Measurements from ENCODE around the gene TCTN1.

The TCTN1 gene

DNA sequence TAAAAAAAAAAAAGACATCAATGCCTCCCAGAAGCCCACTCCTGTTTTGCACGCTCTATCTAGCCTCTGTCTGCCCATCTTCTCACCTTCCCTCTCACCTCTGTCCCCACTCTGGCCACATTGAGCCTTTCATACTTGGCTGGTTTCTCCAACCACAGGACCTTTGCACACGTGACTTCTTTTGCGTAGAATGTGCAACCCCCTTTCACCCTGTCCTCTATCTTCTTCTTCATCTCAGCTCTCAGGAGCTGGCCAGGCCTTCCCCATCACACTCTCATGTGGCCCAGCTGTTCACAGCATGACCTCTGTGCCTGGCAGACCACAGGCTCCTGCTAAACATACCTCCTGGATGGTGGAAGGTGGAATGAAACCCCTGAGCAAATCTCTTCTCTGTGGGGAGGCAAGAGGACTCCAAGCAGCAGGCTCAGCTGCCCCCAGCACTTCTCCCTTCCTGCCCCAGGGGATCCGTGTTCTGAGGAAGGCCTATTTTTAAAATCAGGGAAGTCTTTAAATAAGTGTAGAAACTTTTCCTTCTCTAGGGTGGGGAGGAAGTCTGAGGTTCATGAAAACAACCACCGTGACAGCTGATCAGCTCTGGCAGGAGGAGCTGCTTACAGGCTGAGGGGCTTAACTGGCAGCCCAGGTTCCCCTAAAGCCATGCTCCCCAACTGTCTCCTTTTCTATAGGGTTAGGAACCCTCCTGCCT, 63.4 kb downstream of the TCTN1 start:
- in situ Hi-C loops (cut with MboI; ENCODE audit: low sequenced_read_pairs) = no loop called here

DNA sequence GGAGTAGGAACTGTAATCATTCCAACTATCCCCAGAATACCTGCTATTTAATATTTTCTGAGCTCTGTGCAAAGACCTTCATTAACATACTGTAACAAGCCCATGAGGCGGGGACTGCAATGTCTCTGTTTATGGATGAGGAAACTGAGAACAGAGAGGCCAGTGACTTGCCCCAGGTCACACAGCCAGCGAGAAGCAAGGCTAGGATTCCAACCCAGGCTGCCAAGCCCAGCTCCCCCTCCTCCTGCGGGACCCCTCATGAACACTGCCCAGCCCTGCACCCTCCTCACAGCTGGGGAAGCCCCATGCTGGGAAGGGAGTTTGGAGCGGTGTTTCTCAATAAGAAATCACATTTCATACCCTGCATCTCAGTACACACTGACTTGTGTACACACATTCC, 64.1 kb downstream of the TCTN1 start:
- in situ Hi-C loops (cut with MboI; ENCODE audit: low sequenced_read_pairs) = no loop called here

DNA sequence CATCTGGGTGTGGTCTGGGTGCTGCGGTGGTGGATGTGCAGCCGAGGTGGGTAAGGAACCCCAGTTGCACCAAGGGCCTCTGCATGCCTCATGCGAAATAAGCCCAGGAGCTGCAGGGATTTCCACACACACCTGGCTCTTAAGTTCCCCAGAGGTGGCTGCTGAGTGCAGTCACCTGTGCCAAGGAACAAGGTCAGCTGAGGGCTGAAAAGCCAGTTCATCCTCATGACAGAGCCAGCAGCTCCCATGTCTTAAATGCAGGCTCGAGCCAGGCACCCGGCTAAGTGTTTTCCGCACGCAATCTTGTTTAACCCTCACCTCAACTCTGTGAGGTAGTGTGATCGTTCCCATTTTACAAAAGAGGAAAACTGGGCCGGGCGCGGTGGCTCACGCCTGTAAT, 65.3 kb downstream of the TCTN1 start:
- in situ Hi-C loops (cut with MboI; ENCODE audit: low sequenced_read_pairs) = no loop called here

DNA sequence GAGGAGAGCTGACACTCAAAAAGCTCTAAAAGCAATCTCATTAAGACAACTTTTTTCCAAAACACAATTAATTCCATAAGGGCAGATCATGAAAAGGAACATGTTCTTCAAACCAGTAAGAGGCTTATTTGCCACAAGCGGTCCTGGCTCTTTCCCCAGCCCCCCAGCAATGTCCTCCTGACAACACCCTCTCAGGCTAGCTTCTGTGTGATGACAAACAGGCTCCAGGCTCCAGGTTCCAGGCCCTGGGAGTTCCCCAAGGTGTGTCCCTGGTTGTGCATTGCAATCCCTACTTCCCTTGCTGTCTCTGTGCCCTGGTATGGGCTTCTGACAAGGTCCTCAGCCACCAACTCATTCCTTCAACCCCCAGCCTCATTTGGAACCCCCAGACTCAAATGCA, 66.1 kb downstream of the TCTN1 start:
- in situ Hi-C loops (cut with MboI; ENCODE audit: low sequenced_read_pairs) = no loop called here

DNA sequence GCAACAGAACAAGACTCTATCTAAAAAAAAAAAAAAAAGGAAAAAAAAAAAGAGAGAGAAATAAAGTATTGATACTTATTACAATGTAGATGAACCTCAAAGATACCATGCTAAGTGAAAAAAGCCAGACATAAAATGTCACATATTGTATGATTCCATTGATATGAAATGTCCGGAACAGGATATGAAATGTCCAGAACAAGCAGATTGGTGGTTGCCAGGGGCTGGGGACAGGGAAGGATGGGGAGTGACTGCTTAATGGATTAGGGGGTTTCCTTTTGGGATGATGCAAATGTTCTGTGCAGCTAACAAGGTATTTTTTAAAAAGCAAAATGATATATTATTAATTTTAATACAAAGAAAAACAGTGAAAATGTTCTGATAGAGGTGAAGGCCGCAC, 70.0 kb downstream of the TCTN1 start:
- in situ Hi-C loops (cut with MboI; ENCODE audit: low sequenced_read_pairs) = no loop called here

DNA sequence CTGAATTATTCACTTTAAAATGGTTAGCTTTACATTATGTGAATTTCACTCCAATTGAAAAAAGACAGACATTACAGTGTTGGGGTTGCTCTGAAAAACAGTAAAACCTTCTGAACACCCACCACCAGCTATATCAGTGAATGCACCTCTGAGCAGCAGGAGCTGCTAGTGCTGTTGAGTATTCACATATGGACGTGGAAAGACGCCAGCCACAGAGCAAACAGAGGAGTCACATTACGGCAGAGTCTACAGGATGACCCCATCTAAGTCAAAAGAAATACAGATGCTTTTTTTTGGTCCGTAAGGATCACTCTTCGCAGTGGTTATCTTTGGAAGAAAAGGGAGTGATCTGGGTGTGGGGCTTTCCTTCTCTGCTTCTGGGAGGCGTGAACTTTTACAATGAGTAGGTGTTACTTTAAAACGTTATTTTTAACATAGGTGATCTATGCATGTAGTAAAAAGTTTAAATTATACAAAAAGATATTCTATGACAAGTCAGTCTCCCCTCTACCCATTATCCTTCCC, 70.4 kb downstream of the TCTN1 start:
- in situ Hi-C loops (cut with MboI; ENCODE audit: low sequenced_read_pairs) = no loop called here

DNA sequence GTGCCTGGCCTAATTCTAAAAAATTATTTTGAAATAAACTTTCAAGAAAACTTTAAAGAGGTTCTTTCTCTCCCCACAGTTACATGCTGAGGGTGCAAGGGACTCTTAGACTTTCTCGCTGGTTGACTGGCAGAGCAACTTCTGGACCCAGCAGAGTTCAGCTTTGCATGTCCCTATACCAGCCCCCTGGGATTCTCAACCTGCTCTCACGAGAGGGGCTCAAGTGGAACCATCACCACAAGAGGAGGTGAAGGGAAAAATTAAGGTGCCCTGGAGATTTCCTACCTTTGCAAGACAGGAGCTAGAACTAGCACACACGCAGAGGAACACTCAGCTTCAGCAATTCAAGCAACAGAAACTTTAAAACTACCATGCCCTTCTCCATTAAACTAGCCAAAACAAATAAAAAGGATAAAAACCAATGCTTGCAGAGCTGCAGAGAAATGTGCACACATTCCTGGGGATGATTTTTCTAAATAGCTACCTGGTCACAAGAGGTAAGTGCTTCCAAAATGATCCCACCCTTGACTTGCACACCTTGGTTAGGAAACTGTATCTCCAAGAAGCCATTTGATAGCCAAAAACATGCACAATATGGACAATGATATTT, 72.5 kb downstream of the TCTN1 start:
- in situ Hi-C loops (cut with MboI; ENCODE audit: low sequenced_read_pairs) = no loop called here

DNA sequence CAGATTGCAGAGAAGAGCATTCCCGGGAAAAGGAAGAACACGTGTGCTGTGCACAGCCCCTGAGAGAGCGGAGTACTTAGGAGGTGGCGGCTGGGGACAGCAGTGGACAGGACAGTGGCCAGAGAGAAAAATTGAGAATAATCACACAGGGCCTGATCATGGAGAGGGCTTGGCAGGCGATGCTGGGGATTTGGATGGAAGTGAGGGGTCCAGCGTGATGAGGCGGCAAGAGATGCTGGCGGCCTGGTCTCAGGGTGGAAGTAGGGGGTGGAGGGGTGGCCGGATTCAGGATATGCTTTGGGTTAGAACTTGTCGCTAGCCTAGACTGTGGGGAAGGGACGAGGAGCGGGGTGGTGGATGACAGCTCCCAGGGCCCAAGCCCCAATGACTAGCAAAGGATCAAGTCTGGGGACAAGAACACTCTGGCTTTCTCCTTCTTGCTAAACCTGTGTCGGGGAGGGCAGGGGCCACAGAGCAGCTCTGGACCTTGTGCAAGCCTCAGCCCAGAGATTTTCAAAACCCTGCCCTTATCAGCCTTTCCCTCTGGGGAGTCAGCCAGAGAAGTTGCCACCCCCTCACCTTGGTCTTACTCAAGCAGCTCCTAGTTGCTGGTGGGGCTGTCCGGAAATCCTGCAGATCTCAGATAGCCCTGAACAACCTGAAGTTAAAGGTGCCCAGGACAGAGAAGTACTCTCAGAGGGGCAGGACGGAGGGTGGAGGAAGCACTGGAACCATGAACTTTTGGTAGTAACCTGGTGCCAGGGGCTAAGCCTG, 73.7 kb downstream of the TCTN1 start:
- in situ Hi-C loops (cut with MboI; ENCODE audit: low sequenced_read_pairs) = no loop called here

DNA sequence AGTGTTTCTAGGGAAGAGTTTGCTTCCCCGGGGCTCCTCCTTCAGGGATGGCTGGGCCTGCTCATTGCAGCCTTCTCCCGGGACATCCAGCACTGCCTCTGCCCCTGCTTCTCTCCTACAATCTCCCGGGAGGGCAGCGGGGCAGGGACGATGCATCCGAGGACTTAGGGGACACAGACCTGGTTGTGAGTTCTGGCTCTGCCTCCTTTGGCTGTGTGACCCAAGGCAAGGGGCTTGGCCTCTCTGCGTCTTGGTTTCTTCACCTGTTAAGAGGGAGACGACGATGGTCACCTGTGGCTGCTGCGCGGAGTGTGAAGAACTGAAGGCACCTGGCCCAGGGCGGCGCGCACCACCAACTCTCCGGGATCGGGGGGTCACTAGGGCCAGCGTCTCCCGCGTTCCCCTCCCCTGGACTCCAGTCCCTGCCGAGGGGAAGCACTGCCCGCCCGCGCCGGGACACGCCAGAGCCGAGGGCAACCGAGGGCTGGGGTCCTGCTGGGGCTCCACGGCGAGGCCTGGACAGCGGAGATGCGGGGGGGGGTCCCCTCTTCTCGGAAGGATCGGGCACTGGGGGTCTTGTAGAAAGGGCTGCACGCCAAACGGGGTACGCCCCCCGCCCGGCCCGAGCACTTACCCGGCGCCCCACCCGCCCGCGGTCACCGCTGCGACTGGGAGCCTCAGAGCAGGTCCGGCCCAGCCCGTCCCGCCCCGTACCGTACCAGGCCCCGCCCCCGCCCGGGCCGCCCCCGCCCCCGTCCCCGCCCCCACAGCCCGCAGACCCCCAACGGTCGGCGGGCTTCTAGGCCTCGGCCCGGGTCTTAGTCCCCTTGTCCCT, 74.7 kb downstream of the TCTN1 start, which contains the start of gene HVCN1:
TSS of gene HVCN1 (minus strand) at position 670 of the 835 bp plus-strand sequence. CDS start 5,870 bp downstream, outside the sequence.
- in situ Hi-C loops (cut with MboI; ENCODE audit: low sequenced_read_pairs) = no loop called here

DNA sequence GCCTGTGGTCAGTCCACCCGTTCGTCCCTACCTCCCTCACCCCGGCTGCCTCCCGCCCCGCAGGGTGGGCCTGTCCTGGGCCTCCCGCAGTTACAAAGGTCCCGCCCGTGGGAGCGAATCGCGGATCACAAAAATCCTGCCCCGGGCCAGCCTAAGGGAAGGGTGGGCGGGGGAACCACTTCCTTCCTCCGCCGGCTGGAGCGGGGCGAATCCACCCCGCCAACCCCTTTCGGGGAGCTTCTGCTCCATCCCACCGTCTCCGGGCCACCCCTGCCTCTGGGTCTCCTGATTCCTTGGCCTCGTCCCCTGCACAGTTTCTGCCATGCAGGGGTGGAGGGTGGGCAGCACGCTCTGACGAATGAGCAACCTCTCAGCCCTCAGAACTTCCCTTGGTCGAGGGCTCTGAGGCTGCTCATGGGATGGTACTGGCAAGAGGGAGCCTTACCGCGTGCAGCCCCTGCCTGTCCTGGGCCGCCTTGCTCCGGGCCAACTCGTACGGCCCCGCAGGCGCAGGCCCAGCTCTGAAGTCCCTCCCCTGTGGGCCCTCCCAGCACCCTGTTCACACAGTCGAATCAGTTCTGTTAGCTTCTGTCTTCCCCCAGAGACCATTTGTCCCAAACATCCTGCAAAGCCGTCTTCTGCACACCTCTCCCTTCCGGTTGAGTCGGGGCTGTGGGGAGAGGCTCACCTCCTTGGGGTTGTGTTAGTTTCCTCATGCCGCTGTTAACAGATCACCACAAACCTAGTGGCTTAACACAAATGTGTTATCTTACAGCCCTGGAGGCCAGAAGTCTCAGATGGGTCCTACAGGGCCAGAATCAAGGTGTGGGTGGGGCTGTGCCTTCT, 75.6 kb downstream of the TCTN1 start:
- in situ Hi-C loops (cut with MboI; ENCODE audit: low sequenced_read_pairs) = no loop called here

DNA sequence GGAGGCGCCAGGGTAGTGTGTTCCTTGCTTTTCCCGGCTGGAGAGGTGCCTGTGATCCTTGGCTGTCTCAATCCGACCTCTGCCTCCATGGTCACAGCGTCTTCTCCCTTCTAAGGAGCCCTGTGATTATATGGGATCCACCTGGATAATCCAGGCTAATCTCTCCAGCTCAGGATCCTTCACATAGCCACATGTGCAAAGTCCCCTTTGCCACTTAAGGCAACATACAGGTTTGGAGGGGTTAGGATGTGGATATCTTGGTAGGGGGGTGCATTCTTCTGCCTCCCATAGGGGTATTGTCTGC, 76.2 kb downstream of the TCTN1 start:
- in situ Hi-C loops (cut with MboI; ENCODE audit: low sequenced_read_pairs) = no loop called here

DNA sequence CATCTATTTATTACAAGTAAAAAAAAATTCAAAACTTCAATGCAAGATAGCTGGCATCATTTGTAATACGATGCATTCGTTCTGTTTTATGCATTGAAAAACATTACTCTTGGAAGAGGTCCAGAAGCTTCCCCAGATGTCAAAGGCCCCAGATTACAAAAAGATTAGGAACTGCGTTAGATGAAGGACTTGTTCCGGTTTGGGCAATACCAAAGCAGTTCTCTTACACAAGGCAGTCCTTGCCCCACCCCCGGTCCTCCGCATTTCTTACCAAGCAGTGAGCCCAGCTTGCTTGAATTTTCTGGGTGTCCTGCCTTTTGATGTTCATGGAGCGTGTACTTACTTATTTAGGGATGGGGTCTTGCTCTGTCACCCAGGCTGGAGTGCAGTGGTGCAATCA, 79.8 kb downstream of the TCTN1 start:
- in situ Hi-C loops (cut with MboI; ENCODE audit: low sequenced_read_pairs) = no loop called here

DNA sequence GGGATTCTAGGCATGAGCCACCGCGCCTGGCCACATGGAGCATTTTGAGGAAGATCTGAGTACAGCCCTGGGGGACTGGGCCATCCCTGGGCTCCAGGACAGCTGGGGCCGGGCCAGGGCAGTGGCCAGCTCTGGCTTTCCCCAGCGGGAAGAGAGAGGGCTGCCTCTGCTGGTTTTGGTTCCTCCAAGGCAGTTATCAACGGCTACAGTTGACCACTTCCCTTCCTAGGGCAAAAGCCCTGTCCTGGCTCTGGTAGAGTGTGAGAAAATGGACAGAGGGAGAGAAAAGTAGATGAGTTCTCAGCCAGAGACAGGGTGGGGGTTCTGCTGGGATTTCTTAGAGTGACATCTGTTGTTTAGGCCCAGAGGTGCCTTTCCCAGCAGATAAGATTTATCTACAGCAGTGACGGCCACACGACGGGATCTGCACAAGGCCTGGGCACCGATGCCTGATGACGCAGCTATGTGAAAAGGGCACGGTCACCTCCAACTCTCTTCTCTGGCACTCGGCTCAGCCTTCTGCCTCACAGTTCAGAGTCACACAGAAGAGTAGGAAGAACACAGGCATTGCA, 80.5 kb downstream of the TCTN1 start:
- in situ Hi-C loops (cut with MboI; ENCODE audit: low sequenced_read_pairs) = no loop called here

DNA sequence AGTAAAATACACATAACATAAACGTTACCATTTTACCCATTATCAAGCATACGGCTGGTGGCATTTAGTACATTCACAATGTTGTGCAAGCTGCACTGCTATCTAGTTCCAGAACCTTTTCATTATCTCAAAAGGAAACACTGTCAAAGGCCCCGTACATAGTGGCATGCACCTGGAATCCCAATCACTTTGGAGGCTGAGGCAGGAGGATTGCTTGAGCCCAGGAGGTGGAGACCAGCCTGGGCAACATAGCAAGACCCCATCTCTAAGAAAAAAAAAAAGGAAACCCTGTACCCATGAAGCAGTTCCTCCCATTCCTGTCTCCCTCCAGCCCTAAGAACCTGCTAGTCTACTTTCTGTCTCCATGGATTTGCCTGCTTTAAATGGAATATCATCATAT, 82.4 kb downstream of the TCTN1 start:
- in situ Hi-C loops (cut with MboI; ENCODE audit: low sequenced_read_pairs) = no loop called here

DNA sequence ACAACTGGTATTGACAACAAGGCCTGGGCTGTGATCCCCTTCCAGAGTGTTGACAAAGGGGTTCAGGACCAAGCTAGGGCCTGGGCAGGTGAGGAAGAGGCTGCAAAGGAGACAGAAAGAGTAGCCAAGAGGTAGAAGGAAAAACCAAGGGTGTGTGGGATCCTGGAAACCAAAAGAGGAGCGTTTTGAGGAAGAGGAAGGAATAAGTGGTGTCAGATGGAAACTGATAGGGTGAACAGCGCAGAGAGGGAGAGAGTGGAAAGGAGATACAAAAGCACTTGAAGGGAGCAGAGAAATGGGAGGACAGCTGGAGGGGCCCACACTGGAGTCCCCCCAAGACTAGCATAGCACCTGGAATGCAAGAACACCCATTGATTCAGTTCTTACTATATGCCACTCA, 83.3 kb downstream of the TCTN1 start:
- in situ Hi-C loops (cut with MboI; ENCODE audit: low sequenced_read_pairs) = no loop called here

DNA sequence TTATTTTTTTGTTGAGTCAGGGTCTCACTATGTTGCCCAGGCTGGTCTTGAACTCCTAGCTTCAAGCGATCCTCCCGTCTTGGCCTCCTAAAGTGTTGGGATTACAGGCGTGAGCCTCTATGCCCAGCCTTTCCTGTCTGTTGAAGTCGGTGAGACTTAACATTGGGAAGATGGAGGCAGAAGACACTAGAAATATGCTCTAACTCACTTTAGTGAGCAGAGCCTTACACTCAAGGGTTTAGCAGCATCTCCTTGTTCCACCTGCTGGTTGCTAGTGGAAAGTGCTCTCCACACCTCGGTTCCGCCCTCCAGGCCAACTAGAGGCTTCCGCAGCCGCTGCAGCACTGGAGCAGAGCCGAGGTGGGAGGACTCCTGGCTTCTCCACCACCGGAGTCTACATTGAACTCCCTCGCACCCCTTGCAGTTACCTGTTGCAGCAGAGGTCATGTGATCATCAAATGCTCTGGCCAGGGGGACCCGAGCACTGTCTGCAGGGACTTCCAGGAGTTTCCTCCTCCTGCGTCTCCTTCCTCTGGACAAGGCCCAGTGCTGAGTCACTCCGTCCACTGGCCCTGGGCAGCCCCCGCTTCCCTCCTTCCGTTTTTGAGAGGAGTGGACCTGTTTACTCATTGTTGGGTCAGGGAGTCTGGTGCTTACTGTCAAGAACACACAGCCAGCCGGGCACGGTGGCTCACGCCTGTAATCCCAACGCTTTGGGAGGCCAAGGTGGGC, 84.4 kb downstream of the TCTN1 start:
- in situ Hi-C loops (cut with MboI; ENCODE audit: low sequenced_read_pairs) = no loop called here
